Chondrocyte (in vitro differentiated cells): ENCODE results near the gene DLX3. TPM values are rescaled to one million over a fixed set of nuclear protein-coding genes. Genes with fewer than 3 reads are reported as not detected.

Source experiments
- DNase-seq: peaks from one replicate; pipeline ENCODE4 v3.0.0; 2021; ENCODE audit warnings: mixed read lengths, low spot score
- H3K27ac Mint-ChIP-seq: one replicate; pipeline ENCODE4 v1.8.0; 2021; ENCODE audit warnings: mild to moderate bottlenecking, moderate library complexity, mixed read lengths; ENCODE audit not compliant: unreplicated experiment
- H3K27me3 Mint-ChIP-seq: 2 replicates; pipeline ENCODE4 v1.8.0; 2021; ENCODE audit warnings: low read depth, mixed read lengths
- H3K36me3 Mint-ChIP-seq: 2 replicates; pipeline ENCODE4 v1.8.0; 2021; ENCODE audit warnings: low read depth, mixed read lengths
- H3K4me1 Mint-ChIP-seq: 2 replicates; pipeline ENCODE4 v1.8.0; 2021; ENCODE audit warnings: low read depth, mild to moderate bottlenecking, mixed read lengths
- H3K4me3 Mint-ChIP-seq: one replicate; pipeline ENCODE4 v1.8.0; 2021; ENCODE audit warnings: mild to moderate bottlenecking, moderate library complexity, mixed read lengths; ENCODE audit not compliant: unreplicated experiment
- H3K9me3 Mint-ChIP-seq: 2 replicates; pipeline ENCODE4 v1.8.0; 2021; ENCODE audit warnings: low read depth, mixed read lengths
- total RNA-seq: library from RNA; stranded (reverse); gene quantifications from 3 replicates; pipeline ENCODE4 v1.2.1, GENCODE V29; 2021
- TF ChIP-seq, protein P1 (sequence below): fragments of 200-600 bp; sonication (generic); IDR thresholded peaks from 2 replicates; pipeline ENCODE4 v1.5.0; 2021; ENCODE audit warnings: antibody characterized with exemption, mild to moderate bottlenecking, moderate library complexity

Gene DLX3
- total RNA-seq, 1 donor from 2014 or later, result 0.10 TPM

DNA sequence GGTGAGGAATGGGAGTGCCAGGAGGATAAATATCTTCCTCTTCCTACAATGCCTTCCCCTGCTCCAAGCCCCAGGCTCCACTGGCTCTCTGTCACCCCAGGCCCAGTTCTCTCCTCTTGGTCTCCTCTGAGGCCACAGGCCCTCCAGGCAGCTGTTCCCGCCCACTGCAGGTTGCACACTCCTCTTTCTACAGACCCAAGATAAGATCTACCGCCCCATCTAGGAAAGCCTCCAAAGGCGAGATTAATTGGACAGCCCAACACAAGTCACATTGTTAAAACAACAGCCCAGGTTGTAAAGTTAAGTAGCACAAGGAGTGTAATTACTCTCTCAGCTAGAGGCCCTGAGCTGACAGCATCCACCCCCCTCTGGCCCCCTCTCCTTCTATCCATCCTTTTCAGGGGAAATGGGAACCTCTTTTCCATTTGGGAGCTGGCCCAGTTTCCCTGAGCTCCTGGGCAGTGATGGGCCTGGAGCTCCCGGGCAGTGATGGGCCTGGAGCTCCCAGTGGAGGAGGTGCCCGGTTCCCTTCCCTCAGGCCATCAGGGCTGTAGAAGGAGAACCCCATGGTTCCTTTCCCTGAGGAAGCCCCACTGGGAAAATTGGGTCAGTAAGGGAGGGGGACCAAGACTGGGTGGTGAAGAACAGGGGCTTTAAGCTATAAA, 18.7 kb downstream of the DLX3 start:
- H3K27me3 Mint-ChIP-seq, result peaks cover 65% of the 10 kb centered on the region
- no peak overlapping the region for H3K27ac Mint-ChIP-seq

GRCh38 chr17:49975531-49975930, 19.5 kb downstream of the DLX3 start:
- TF ChIP-seq, protein P1, sequence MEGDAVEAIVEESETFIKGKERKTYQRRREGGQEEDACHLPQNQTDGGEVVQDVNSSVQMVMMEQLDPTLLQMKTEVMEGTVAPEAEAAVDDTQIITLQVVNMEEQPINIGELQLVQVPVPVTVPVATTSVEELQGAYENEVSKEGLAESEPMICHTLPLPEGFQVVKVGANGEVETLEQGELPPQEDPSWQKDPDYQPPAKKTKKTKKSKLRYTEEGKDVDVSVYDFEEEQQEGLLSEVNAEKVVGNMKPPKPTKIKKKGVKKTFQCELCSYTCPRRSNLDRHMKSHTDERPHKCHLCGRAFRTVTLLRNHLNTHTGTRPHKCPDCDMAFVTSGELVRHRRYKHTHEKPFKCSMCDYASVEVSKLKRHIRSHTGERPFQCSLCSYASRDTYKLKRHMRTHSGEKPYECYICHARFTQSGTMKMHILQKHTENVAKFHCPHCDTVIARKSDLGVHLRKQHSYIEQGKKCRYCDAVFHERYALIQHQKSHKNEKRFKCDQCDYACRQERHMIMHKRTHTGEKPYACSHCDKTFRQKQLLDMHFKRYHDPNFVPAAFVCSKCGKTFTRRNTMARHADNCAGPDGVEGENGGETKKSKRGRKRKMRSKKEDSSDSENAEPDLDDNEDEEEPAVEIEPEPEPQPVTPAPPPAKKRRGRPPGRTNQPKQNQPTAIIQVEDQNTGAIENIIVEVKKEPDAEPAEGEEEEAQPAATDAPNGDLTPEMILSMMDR, result no peak
- Mint-ChIP-seq H3K36me3 (no peaks in the 10 kb centered on the region), H3K4me1 (peaks cover 15% of the 10 kb centered on the region), H3K9me3 (no peaks in the 10 kb centered on the region), H3K27ac (no peak overlapping the region), H3K27me3 (peaks cover 72% of the 10 kb centered on the region), H3K4me3 (no peak overlapping the region)
- no peak for DNase-seq

More for the DNA sequence above, 18.7 kb downstream of the DLX3 start:
- TF ChIP-seq, protein P1, result no peak
- DNase-seq, result no peak
- no peak overlapping the region for H3K4me3 Mint-ChIP-seq
- H3K36me3 Mint-ChIP-seq, result no peaks in the 10 kb centered on the region
- H3K9me3 Mint-ChIP-seq, result no peaks in the 10 kb centered on the region
- H3K4me1 Mint-ChIP-seq, result peaks cover 11% of the 10 kb centered on the region

- peaks cover 80% of the 10 kb centered on the region for H3K27me3 Mint-ChIP-seq
- no peak overlapping the region for H3K4me3 Mint-ChIP-seq
- peaks cover 23% of the 10 kb centered on the region for H3K4me1 Mint-ChIP-seq
- no peaks in the 10 kb centered on the region for H3K9me3 Mint-ChIP-seq
- TF ChIP-seq, protein P1, result no peak
- no peak for DNase-seq
- H3K27ac Mint-ChIP-seq, result no peak overlapping the region
- H3K36me3 Mint-ChIP-seq, result no peaks in the 10 kb centered on the region
Observed at GRCh38 chr17:49973271-49973615, 21.8 kb downstream of the DLX3 start.

DNA sequence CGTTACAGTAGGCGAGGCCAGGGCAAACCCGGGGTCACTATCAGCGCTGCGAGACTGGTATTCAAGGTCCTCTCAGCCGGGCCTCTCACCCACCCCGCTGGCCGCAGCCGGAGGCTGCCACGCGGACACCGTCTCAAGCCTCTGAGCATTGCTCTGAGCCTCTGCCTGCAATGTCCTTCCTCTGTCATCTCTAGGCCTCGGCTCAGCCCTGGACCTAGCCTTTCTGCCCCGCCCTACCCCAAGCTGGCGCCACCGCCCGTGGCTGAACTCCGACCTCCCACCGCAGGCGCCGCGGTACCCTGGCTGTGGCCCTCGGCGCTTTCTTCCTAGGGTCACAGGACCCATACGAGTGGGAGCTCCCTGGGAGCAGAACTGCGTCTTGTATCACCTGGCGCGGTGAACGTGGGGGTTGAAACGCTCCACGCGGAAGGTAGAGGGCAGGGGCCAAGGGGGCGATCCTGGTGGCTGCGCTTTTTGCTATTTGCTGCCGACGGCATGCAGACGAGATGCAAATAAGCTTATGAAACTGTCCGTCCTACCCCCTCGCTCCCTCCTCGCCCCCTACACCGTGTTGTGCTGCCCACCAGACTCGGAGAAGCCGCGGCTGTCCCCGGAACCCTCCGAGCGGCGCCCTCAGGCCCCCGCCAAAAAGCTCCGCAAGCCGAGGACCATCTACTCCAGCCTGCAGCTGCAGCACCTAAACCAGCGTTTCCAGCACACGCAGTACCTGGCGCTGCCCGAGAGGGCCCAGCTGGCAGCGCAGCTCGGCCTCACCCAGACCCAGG, 22.3 kb downstream of the DLX3 start:
- Mint-ChIP-seq H3K4me1 (peaks cover 23% of the 10 kb centered on the region), H3K9me3 (no peaks in the 10 kb centered on the region), H3K27ac (no peak overlapping the region), H3K27me3 (peaks cover 82% of the 10 kb centered on the region), H3K36me3 (no peaks in the 10 kb centered on the region), H3K4me3 (no peak overlapping the region)
- no peak for DNase-seq
- TF ChIP-seq, protein P1, result no peak

DNA sequence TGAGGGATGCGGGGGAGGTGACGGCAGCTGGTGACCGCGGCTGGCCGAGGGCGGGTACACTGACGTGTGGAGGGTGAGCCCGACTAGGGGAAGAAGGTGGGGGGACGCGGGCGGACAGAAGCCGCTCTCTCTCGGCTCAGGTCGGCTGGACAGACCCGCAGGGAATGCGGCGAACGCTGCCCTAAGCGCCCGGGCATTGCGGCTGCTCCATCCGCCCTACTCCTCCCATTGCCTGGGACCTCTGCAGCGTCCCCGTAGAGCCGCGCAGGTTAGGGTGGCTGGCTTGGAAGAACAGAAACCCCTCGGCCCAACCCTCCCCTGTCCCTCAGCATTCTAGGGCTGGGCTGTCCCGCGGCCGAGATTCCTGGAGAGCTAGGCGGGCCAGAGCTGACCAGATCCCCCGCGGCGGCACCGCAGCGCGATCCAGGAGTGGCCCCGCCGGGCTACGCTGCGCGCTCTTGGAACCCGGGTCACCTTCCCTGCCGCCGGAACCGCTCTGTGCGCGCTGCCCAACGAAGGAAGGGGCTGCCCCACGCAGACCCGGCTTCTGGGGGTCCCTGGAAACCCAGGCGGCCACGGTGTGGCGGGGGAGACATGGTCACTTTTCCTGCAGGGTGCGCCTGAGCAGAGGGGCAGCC, 23.1 kb downstream of the DLX3 start:
- H3K4me3 Mint-ChIP-seq, result no peak overlapping the region
- no peak overlapping the region for H3K27ac Mint-ChIP-seq
- no peak for DNase-seq
- H3K9me3 Mint-ChIP-seq, result no peaks in the 10 kb centered on the region
- no peaks in the 10 kb centered on the region for H3K36me3 Mint-ChIP-seq
- H3K4me1 Mint-ChIP-seq, result peaks cover 23% of the 10 kb centered on the region
- TF ChIP-seq, protein P1, result no peak
- peaks cover 82% of the 10 kb centered on the region for H3K27me3 Mint-ChIP-seq
